ENCODE data around the gene VPS13A.

VPS13A gene

GRCh38 chr9:77462066-77462465 lies 284.7 kb downstream of the VPS13A start:
- DNase-seq, result no peak

DNA sequence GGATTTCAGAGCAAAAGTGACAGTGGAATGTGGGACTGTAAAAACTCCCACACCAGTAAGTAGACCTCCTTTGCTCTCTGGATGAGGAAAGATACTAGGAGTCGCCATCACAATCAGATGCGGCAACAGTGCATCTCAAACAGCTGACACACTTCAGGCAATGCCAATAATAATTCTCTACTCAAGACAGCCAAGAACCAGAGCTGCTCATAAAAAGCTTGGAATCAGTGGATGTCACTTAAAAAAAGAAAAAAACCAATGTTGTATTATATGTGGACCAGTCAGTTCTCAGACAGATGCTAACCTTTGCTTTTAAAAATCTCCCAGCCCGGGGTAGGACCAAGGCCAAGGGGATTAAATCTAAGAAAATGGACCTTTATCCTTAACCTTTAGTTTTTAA lies 285.8 kb downstream of the VPS13A start:
- no peak for DNase-seq

- DNase-seq, result no peak
Observed at GRCh38 chr9:77464661-77465060, 287.3 kb downstream of the VPS13A start.

- no peak for DNase-seq
Observed at GRCh38 chr9:77469515-77470231, 292.3 kb downstream of the VPS13A start.

Measured in activated naive CD4-positive, alpha-beta T cell treated with Interleukin-2 at 50 U/mL for 16 hours (primary cell).